ENCODE results near the gene LPP. TPM values are rescaled to one million over a fixed set of nuclear protein-coding genes. Genes with fewer than 3 reads are reported as not detected.

Gene LPP
- total and polyA plus RNA-seq, 2 donors from 2014 or later = 6.7 to 233 TPM

- no peaks in the 10 kb centered on the region for H3K36me3 ChIP-seq (ENCODE audit: control insufficient read depth in 2 of 3, insufficient read depth in 3 of 3, low read length in 3 of 3)
- H3K9ac ChIP-seq (ENCODE audit: low read length in 3 of 3) = peak overlapping the region in 1 of 3 donors; percentile 35
- no peak for TF ChIP-seq CTCF (IDR thresholded peaks at IDR 0.05; ENCODE audit: borderline replicate concordance, extremely low read depth, insufficient read depth)
- FAIRE-seq (no peak), DNase-seq (peak in 1 of 5 donors; percentile 76)
- H3K4me1 ChIP-seq (ENCODE audit: control insufficient read depth in 2 of 3, insufficient read depth in 2 of 3, low read depth in 1 of 3, low read length in 3 of 3) = peaks cover 0 to 41% (median 27%) of the 10 kb centered on the region in 3 donors
- H3K4me3 ChIP-seq (ENCODE audit: low read length in 3 of 3) = peak overlapping the region in 1 of 3 donors; percentile 4
- intact Hi-C loops (cut with DNase I) = no loop called here
- H3K9me3 ChIP-seq (ENCODE audit: control insufficient read depth in 2 of 3, insufficient read depth in 1 of 3, low read length in 3 of 3) = no peaks in the 10 kb centered on the region
- H3K27ac ChIP-seq (ENCODE audit: low read depth in 2 of 2, low read length in 2 of 2) = peak overlapping the region; percentile 46 to 87
- no peaks in the 10 kb centered on the region for H3K27me3 ChIP-seq (ENCODE audit: control insufficient read depth, insufficient read depth, low read length)
Observed at GRCh38 chr3:188266562-188267274, 112.8 kb downstream of the LPP start.

- Histone ChIP-seq H3K4me1 (ENCODE audit: control insufficient read depth in 2 of 3, insufficient read depth in 2 of 3, low read depth in 1 of 3, low read length in 3 of 3) (peaks cover 0 to 41% (median 27%) of the 10 kb centered on the region in 3 donors), H3K27me3 (ENCODE audit: control insufficient read depth, insufficient read depth, low read length) (no peaks in the 10 kb centered on the region), H3K27ac (ENCODE audit: low read depth in 2 of 2, low read length in 2 of 2) (peak overlapping the region in 1 of 2 donors; percentile 87), H3K9ac (ENCODE audit: low read length in 3 of 3) (no peak overlapping the region), H3K4me3 (ENCODE audit: low read length in 3 of 3) (no peak overlapping the region), H3K9me3 (ENCODE audit: control insufficient read depth in 2 of 3, insufficient read depth in 1 of 3, low read length in 3 of 3) (no peaks in the 10 kb centered on the region), H3K36me3 (ENCODE audit: control insufficient read depth in 2 of 3, insufficient read depth in 3 of 3, low read length in 3 of 3) (no peaks in the 10 kb centered on the region)
- intact Hi-C loops (cut with DNase I) = no loop called here
- no peak for FAIRE-seq
- TF ChIP-seq CTCF (IDR thresholded peaks at IDR 0.05; ENCODE audit: borderline replicate concordance, extremely low read depth, insufficient read depth) = no peak
- no peak for DNase-seq
Observed at GRCh38 chr3:188267790-188268335, 113.9 kb downstream of the LPP start.

- Histone ChIP-seq H3K9me3 (ENCODE audit: control insufficient read depth in 2 of 3, insufficient read depth in 1 of 3, low read length in 3 of 3) (no peaks in the 10 kb centered on the region), H3K27ac (ENCODE audit: low read depth in 2 of 2, low read length in 2 of 2) (no peak overlapping the region), H3K27me3 (ENCODE audit: control insufficient read depth, insufficient read depth, low read length) (no peaks in the 10 kb centered on the region), H3K9ac (ENCODE audit: low read length in 3 of 3) (no peak overlapping the region), H3K4me3 (ENCODE audit: low read length in 3 of 3) (no peak overlapping the region), H3K36me3 (ENCODE audit: control insufficient read depth in 2 of 3, insufficient read depth in 3 of 3, low read length in 3 of 3) (no peaks in the 10 kb centered on the region), H3K4me1 (ENCODE audit: control insufficient read depth in 2 of 3, insufficient read depth in 2 of 3, low read depth in 1 of 3, low read length in 3 of 3) (peaks cover 0 to 39% (median 26%) of the 10 kb centered on the region in 3 donors)
- FAIRE-seq = no peak
- intact Hi-C loops (cut with DNase I) = no loop called here
- DNase-seq = no peak
- no peak for TF ChIP-seq CTCF (IDR thresholded peaks at IDR 0.05; ENCODE audit: borderline replicate concordance, extremely low read depth, insufficient read depth)
Observed at GRCh38 chr3:188268336-188268735, 114.4 kb downstream of the LPP start.

Data from kidney (tissue), 14 donors.